ENCODE results near the gene DPH5.

DNA sequence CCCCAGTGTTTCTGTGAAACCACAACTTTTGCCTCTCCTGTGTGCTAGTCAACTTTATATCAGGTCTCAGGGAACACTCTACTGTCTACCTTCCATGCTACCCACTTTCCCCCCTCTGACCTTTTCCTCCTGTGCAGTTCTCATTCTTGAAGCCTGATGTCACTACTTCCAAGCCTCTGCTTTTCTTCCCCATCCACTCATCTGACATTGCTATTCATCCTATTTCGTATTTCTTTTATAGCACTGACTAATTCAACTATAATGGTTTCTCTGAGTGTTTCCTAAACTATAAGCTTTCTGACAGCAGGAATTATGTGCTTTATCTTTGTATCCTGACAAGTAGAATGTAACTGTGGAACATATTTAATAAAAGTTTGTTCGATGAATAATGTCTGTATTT lies 18.2 kb upstream of the DPH5 start:
- TF ChIP-seq YY1 (IDR thresholded peaks at IDR 0.05; ENCODE audit: insufficient read depth, insufficient read length) (no peak), ZNF274 (IDR thresholded peaks at IDR 0.05; ENCODE audit: low read depth, low read length) (no peak), SUZ12 (IDR thresholded peaks at IDR 0.05; ENCODE audit: extremely low read depth, insufficient read depth, insufficient read length) (no peak)

Measured in NT2/D1 (cell line).